ENCODE measurements around the gene AGPS. TPM values are rescaled to one million over a fixed set of nuclear protein-coding genes. Genes with fewer than 3 reads are reported as not detected.
"Not testable (repeated sequence)": the region's sequence is repeated elsewhere in the genome, so short reads cannot be mapped to it uniquely, and the experiment has no call there.

The AGPS gene
- total RNA-seq, 1 donor from 2014 or later: 27.7 TPM

DNA sequence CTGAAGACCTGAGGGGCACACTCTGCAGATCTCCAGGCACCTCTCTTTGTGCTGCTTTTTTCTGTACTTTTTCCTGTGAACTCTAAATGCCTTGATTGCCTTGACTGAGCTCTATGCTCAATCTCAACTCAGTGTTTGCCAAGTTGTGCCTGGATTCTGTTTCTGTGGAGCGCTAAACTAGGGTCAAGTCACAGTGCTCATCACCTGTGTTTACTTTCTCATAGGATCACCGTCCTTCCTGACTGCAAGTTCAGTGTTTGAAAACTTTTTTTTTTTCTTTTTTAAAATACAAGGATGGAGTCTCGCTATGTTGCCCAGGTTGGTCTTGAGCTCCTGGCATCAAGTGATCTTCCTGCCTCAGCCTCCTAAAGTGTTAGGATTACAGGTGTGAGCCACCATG is 62.6 kb downstream of the AGPS start:
- intact Hi-C loops (cut with DNase I): no loop called here
- DNase-seq (no peak), ATAC-seq (ENCODE audit: poor library complexity) (no peak)

DNA sequence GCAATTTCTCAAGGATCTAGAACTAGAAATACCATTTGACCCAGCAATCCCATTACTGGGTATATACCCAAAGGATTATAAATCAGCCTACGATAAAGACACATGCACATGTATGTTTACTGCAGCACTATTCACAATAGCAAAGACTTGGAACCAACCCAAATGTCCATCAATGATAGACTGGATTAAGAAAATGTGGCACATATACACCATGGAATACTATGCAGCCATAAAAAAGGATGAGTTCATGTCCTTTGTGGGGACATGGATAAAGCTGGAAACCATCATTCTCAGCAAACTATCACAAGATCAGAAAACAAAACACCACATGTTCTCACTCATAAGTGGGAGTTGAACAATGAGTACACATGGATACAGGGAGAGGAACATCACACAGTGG is 67.2 kb downstream of the AGPS start:
- intact Hi-C loops (cut with DNase I); ATAC-seq (ENCODE audit: poor library complexity); DNase-seq: not testable (repeated sequence)

DNA sequence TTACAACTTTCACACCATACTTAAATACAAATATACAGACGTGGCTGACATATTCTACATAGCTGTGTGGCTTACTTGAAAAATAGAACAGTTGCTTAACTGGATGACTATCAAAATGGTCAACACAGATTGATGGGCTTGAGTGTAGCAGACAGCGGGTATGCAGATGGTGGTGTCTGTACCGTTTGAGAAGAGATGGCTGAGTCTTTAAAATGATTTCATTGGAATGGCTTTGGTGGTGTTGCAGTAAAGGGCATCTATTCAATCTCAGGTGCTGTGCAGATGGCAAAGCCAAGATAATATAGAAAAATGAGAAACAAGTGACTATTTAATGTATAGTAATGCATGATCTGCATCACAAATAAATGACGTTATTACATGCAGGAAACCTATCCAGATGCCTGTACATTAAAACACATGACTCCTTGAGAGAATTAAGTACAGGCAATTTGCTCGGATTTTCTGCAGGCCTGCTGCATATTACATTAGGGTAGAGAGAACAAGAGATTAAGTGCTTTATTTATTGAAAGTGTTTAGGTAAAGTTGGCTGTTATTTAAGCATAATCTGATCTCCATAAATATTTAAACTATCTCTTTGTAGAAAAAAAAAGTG is 68.5 kb downstream of the AGPS start:
- ATAC-seq (ENCODE audit: poor library complexity): no peak
- no peak for DNase-seq
- intact Hi-C loops (cut with DNase I): no loop called here

DNA sequence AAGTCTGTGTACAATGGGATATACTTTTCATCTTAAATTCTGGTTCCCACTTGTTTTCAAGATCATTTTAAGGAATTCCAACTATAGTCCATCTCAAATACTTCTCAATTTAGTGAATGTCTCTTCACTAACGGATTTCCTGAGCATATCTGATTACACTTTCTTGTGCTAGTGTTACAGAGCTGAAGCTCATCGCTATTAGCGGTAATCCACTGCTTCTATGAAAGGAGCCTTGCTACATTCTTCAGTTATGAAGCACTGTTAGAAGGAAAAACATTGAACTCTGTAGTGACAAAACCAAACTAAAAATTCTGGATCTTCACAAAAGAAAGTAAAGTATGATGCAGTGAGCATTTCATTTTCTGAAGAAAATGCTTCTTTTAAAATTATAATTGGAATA is 72.0 kb downstream of the AGPS start:
- DNase-seq (no peak), ATAC-seq (ENCODE audit: poor library complexity) (no peak)
- intact Hi-C loops (cut with DNase I): no loop called here

DNA sequence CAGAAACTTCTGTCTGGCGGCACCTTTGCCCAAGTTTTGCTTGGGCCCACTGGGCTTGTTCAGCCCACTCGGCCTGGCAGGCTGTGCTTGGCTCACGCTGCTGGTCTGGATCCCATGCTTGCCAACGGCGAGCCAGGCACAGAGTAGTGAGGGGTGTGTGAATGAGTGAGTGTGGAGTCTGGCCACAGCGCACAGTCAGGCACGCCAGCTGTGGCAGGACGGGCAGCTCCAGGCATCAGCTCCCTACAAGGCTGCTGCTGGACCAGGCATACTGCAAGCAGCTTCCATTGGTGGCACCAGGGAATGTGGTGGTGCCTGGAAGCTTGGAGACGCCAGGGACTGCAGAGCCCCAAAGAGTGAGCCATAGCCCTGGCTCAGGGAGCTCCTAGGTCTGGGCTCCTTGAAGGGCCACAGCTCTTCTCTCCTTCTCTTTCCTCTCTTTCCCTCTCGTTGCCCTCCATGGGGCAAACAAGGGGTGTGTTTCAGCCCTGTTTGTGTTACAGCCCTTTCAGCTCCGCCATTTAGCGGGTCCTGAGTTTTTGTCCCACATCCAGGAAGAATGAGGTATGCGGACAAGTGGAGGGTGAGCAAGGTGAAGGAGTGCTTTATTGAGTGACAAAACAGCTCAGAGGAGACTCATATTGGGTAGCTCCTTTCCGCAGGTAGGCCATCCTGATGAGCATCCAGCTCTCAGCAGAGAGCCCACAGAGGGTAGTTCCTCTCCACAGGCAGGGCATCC is 73.0 kb downstream of the AGPS start:
- intact Hi-C loops (cut with DNase I): no loop called here
- ATAC-seq (ENCODE audit: poor library complexity) (no peak), DNase-seq (no peak)

GRCh38 chr2:177466337-177467195 is 74.0 kb downstream of the AGPS start:
- intact Hi-C loops (cut with DNase I): no loop called here
- ATAC-seq (ENCODE audit: poor library complexity) (no peak), DNase-seq (no peak)

- intact Hi-C loops (cut with DNase I): no loop called here
- no peak for ATAC-seq (ENCODE audit: poor library complexity)
- no peak for DNase-seq
Measured at GRCh38 chr2:177467646-177468045, 75.1 kb downstream of the AGPS start.

DNA sequence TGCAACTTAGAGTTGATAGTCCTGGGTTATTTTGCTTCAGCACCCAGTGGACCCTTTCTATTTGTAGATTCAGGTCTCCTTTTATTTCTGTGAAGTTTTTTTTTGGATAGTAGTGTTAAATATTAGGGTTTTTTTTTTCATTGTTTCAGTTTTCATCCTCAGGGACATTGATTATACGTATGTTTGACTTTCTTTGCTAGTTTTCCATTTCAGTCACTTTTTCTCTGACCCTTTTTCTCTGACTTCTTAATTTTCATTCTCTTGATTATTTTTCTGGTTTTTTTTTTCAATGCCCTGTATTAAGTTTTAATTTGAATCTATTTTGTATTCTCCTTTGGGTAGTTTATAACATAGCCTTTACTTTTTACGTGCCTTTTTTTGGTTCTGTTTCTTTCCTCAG is 79.4 kb downstream of the AGPS start:
- ATAC-seq (ENCODE audit: poor library complexity) (no peak), DNase-seq (no peak)
- intact Hi-C loops (cut with DNase I): no loop called here

DNA sequence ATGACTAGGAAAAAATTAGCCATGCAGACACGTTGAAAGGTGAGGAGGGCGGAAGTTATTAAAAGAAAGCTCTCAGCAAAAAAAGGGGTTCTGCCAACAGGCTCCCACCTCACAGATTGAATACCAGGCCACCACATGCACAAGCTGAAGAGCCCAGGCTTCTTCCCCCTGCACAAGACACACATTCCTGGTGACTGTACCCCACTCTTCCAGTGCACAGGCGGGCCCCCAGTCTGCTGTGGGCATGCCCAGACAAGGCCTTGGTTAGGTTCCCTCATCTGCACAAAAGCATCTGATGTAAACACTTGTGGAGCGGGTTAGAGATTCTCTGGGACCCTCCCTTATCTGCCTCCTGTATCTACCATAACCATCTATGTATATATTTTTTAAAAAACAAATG is 81.7 kb downstream of the AGPS start:
- intact Hi-C loops (cut with DNase I): no loop called here
- ATAC-seq (ENCODE audit: poor library complexity) (no peak), DNase-seq (no peak)

- ATAC-seq (ENCODE audit: poor library complexity) (no peak), DNase-seq (no peak)
- intact Hi-C loops (cut with DNase I): no loop called here
Measured at GRCh38 chr2:177474998-177475397, 82.4 kb downstream of the AGPS start.

- ATAC-seq (ENCODE audit: poor library complexity) (no peak), DNase-seq (no peak)
- intact Hi-C loops (cut with DNase I): no loop called here
Measured at GRCh38 chr2:177476897-177477296, 84.3 kb downstream of the AGPS start.

GRCh38 chr2:177478029-177478428 is 85.5 kb downstream of the AGPS start:
- intact Hi-C loops (cut with DNase I): no loop called here
- DNase-seq (no peak), ATAC-seq (ENCODE audit: poor library complexity) (no peak)

GRCh38 chr2:177478907-177479306 is 86.3 kb downstream of the AGPS start:
- DNase-seq: no peak
- intact Hi-C loops (cut with DNase I): no loop called here
- no peak for ATAC-seq (ENCODE audit: poor library complexity)

GRCh38 chr2:177482195-177482594 is 89.6 kb downstream of the AGPS start:
- intact Hi-C loops (cut with DNase I): no loop called here
- no peak for ATAC-seq (ENCODE audit: poor library complexity)
- no peak for DNase-seq

- DNase-seq: no peak
- intact Hi-C loops (cut with DNase I): no loop called here
- no peak for ATAC-seq (ENCODE audit: poor library complexity)
Measured at GRCh38 chr2:177483531-177483930, 91.0 kb downstream of the AGPS start.

DNA sequence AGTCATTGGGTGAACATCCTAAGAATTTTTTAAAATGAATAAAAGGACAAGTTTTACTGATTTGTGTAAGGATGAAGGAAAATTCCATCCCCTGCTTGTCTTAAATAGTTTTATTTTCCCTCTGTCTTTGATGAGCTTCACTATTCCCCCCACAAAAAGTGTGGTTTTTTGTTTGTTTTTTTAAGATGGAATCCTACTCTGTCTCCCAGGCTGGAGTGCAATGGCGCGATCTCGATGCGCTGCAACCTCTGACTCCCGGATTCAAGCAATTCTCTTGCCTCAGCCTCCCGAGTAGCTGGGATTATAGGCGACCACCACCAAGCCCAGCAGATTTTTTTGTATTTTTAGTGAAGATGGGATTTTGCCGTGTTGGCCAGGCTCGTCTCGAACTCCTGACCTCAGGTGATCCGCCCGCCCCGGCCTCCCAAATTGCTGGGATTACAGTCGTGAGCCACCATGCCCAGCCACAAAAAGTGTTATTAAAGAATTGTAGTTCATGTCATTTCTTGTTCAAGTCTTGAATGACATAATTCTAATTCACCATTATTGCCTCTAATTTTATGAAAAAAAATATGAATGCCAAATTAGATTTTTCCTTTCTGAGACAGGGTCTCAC is 91.7 kb downstream of the AGPS start:
- DNase-seq (no peak), ATAC-seq (ENCODE audit: poor library complexity) (no peak)
- intact Hi-C loops (cut with DNase I): no loop called here

DNA sequence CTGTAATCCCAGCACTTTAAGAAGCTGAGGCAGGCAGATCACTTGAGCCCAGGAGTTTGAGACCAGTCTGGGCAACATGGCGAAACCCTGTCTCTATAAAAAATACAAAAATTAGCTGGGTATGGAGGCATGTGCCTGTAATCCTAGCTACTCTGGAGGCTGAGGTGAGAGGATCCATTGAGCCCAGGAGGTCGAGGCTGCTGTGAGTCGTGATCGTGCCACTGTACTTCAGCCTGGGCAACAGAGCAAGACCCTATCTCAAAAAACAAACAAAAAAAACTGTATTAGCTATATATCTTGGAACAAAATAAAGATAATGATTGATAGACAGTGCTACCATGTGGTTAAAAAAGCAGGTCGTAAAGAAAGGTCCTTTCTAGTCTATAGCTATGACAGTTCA is 93.1 kb downstream of the AGPS start:
- intact Hi-C loops (cut with DNase I); ATAC-seq (ENCODE audit: poor library complexity); DNase-seq: not testable (repeated sequence)

DNA sequence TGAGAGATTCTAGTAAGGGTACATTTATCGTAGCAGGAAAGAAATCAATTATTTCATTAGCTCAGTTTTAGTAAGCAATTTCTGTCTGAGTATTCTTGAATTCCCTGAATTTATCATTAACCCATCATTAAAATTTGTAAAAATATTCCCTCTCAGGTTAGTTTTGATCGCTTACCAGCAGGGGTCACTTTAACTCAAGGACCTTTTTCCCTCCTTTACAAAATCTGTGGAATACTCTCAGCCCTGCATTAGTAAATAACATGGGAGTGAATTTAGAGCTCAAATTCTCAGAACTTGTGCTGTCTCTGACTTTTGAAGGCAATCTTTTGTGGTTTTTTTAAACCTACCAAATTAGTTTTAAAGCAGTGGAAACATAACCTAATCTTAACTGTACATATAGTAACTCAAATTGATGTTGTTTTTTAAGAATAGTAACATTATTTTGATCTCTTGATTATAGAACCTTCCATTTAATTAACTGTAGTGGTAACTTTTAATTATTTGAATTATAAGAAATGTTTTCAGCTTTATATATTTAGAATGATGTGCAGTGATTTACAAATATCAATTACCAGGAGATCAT is 97.2 kb downstream of the AGPS start:
- ATAC-seq (ENCODE audit: poor library complexity) (no peak), DNase-seq (no peak)
- intact Hi-C loops (cut with DNase I): loop anchor here (10.0 kb wide), 2 partner anchors 235 to 265 kb away; no protein-coding TSS in a partner anchor

GRCh38 chr2:177495945-177496344 is 103.4 kb downstream of the AGPS start:
- DNase-seq: no peak
- intact Hi-C loops (cut with DNase I): loop anchor here (10.0 kb wide), 2 partner anchors 229 to 259 kb away; no protein-coding TSS in a partner anchor
- no peak for ATAC-seq (ENCODE audit: poor library complexity)
